HCT116 (cell line): ENCODE measurements around the gene MMP24. TPM values are rescaled to one million over a fixed set of nuclear protein-coding genes. Genes with fewer than 3 reads are reported as not detected.
A peak's percentile ranks its signal among the peaks of the same experiment; 100 is the strongest.

Source experiments
- ATAC-seq: fragments of 200-7000 bp; cut with Tn5 transposase; 2 replicates; pipeline ENCODE4 v1.9.1; 2020; ENCODE audit warnings: mild to moderate bottlenecking, moderate library complexity
- BruUV-seq: library from RNA; stranded (reverse); fragments of 400-500 nt; replicated peaks from 2 replicates; lab custom pipeline; 2021; lab: Mats Ljungman, UMichigan
- CTCF ChIA-PET: fragments of 300-600 bp; sonication (Branson Sonifier 250); formaldehyde crosslinking; loops from one replicate; lab custom pipeline; 2021; ENCODE audit warnings: antibody characterized with exemption; lab: Charles Lee
- POLR2A ChIA-PET: fragments of 300-600, 350-600 bp; sonication (Branson Sonifier 250); formaldehyde crosslinking; loops from one replicate; lab custom pipeline; 2021; ENCODE audit warnings: antibody characterized with exemption; lab: Charles Lee
- RAD21 ChIA-PET, 2 experiments: fragments of 300-600 bp; sonication (Branson Sonifier 250); formaldehyde crosslinking; loops; one replicate each; lab custom pipeline; 2023; ENCODE audit warnings: low total read pairs in 2 of 2; ENCODE audit not compliant: uncharacterized antibody in 2 of 2, unreplicated experiment in 2 of 2, low non-redundant PET in 1 of 2; lab: Charles Lee
- DNase-seq: peaks from one replicate; pipeline ENCODE4 v3.0.0-alpha.2; 2010; ENCODE audit warnings: low read depth, low spot score
- H2AFZ ChIP-seq: fragments of 200-600 bp; shearing (Covaris generic), sonication (generic); 2 replicates; pipeline ENCODE4 v1.6.1; 2017; ENCODE audit warnings: low read depth, mixed run types, mixed read lengths, antibody characterized with exemption, low read length; ENCODE audit not compliant: poor library complexity, severe bottlenecking
- H3K27ac ChIP-seq: 2 replicates; pipeline ENCODE4 v1.5.1; 2012; ENCODE audit warnings: low read depth, low read length
- H3K27me3 ChIP-seq: fragments of 200-600 bp; sonication (generic); 2 replicates; pipeline ENCODE4 v1.6.1; 2016; ENCODE audit warnings: mixed run types, low read length, mixed read lengths; ENCODE audit not compliant: insufficient read depth
- H3K36me3 ChIP-seq, 2 experiments: fragments of 200-500 bp in 1 of 2; fragments of 200-600 bp in 1 of 2; sonication (Bioruptor generic) in 1 of 2; sonication (generic) in 1 of 2; 2 replicates each; pipeline versions ENCODE4 v1.5.1 to v1.6.1; 2014 to 2016; ENCODE audit warnings: low read length in 2 of 2, inconsistent platforms in 1 of 2, mixed read lengths in 1 of 2, mixed run types in 1 of 2; ENCODE audit not compliant: insufficient read depth in 2 of 2, control insufficient read depth in 1 of 2
- H3K4me1 ChIP-seq, 2 experiments: fragments of 200-600 bp in 1 of 2; sonication (generic) in 1 of 2; 2 replicates each; pipeline versions ENCODE4 v1.5.1 to v1.6.1; 2012 to 2017; ENCODE audit warnings: low read length in 2 of 2, inconsistent platforms in 1 of 2, mild to moderate bottlenecking in 1 of 2, mixed read lengths in 1 of 2, mixed run types in 1 of 2, moderate library complexity in 1 of 2; ENCODE audit not compliant: insufficient read depth in 2 of 2, control insufficient read depth in 1 of 2
- H3K4me2 ChIP-seq: fragments of 200-600 bp; sonication (generic); 2 replicates; pipeline ENCODE4 v1.6.1; 2017; ENCODE audit warnings: mixed run types, low read length, mixed read lengths
- H3K4me3 ChIP-seq, 2 experiments: fragments of 200-600 bp in 1 of 2; sonication (generic) in 1 of 2; replicated peaks in 1 of 2; 2 replicates each; pipeline ENCODE4 v1.5.1; 2011 to 2016; ENCODE audit warnings: low read length in 2 of 2, control low read depth in 1 of 2, low read depth in 1 of 2, mild to moderate bottlenecking in 1 of 2, mixed read lengths in 1 of 2, mixed run types in 1 of 2
- H3K79me2 ChIP-seq: fragments of 200-600 bp; sonication (generic); 2 replicates; pipeline ENCODE4 v1.6.1; 2017; ENCODE audit warnings: mild to moderate bottlenecking, mixed run types, low read length, moderate library complexity, mixed read lengths; ENCODE audit not compliant: insufficient read depth
- H3K9ac ChIP-seq: fragments of 200-600 bp; sonication (generic); 2 replicates; pipeline ENCODE4 v1.6.1; 2016; ENCODE audit warnings: low read length, mixed read lengths
- H3K9me2 ChIP-seq: fragments of 200-600 bp; sonication (generic), shearing (Covaris generic); 2 replicates; pipeline ENCODE4 v1.6.1; 2017; ENCODE audit warnings: mixed run types, mild to moderate bottlenecking, moderate library complexity; ENCODE audit not compliant: insufficient read depth
- H3K9me3 ChIP-seq, 2 experiments: fragments of 200-500 bp in 1 of 2; fragments of 200-600 bp in 1 of 2; sonication (Bioruptor generic) in 1 of 2; sonication (generic) in 1 of 2; 2 replicates each; pipeline ENCODE4 v1.6.1; 2014 to 2017; ENCODE audit warnings: low read length in 2 of 2, mixed read lengths in 2 of 2, inconsistent platforms in 1 of 2, low read depth in 1 of 2, mild to moderate bottlenecking in 1 of 2, mixed run types in 1 of 2, moderate library complexity in 1 of 2; ENCODE audit not compliant: control insufficient read depth in 1 of 2, insufficient read depth in 1 of 2
- H4K20me1 ChIP-seq: fragments of 200-600 bp; sonication (generic), shearing (Covaris generic); 2 replicates; pipeline ENCODE4 v1.6.1; 2017; ENCODE audit warnings: mixed run types, mild to moderate bottlenecking, moderate library complexity; ENCODE audit not compliant: insufficient read depth
- CBX3 ChIP-seq: IDR thresholded peaks from 2 replicates; pipeline ENCODE4 v1.6.1; 2012; ENCODE audit warnings: low read depth
- CEBPB ChIP-seq: IDR thresholded peaks from 2 replicates; pipeline ENCODE4 v1.6.1; 2012; ENCODE audit warnings: low read depth
- EGR1 ChIP-seq: IDR thresholded peaks from 2 replicates; pipeline ENCODE4 v1.6.1; 2012; ENCODE audit warnings: low read depth
- ELF1 ChIP-seq: IDR thresholded peaks from 2 replicates; pipeline ENCODE4 v1.6.1; 2012; ENCODE audit warnings: low read depth, borderline replicate concordance
- EZH2 ChIP-seq: fragments of 200-600 bp; sonication (generic); IDR thresholded peaks from 2 replicates; pipeline ENCODE4 v1.6.1; 2017; ENCODE audit warnings: antibody characterized with exemption, mixed run types
- EZH2phosphoT487 ChIP-seq: fragments of 200-600 bp; IDR thresholded peaks from 2 replicates; pipeline ENCODE4 v1.6.1; 2018; ENCODE audit warnings: antibody characterized with exemption, borderline replicate concordance
- FOSL1 ChIP-seq: IDR thresholded peaks from 2 replicates; pipeline ENCODE4 v1.6.1; 2012; ENCODE audit warnings: low read depth
- JUND ChIP-seq: IDR thresholded peaks from 2 replicates; pipeline ENCODE4 v1.6.1; 2012
- MAX ChIP-seq: IDR thresholded peaks from 2 replicates; pipeline ENCODE4 v1.6.1; 2012
- POLR2A ChIP-seq: IDR thresholded peaks from 2 replicates; pipeline ENCODE4 v1.7.0; 2011; ENCODE audit warnings: borderline replicate concordance; ENCODE audit not compliant: insufficient read depth, insufficient read length; ENCODE audit errors: extremely low read depth
- POLR2AphosphoS5 ChIP-seq: IDR thresholded peaks from 2 replicates; pipeline ENCODE4 v1.6.1; 2011; ENCODE audit warnings: mild to moderate bottlenecking, low read depth, low read length, moderate library complexity
- SIN3A ChIP-seq: IDR thresholded peaks from 2 replicates; pipeline ENCODE4 v1.6.1; 2012; ENCODE audit warnings: low read depth
- SP1 ChIP-seq: IDR thresholded peaks from 2 replicates; pipeline ENCODE4 v1.6.1; 2012; ENCODE audit warnings: low read depth
- SRF ChIP-seq: IDR thresholded peaks from 2 replicates; pipeline ENCODE4 v1.6.1; 2012; ENCODE audit warnings: low read depth
- TCF7L2 ChIP-seq: IDR thresholded peaks from 2 replicates; pipeline ENCODE4 v1.7.0; 2011; ENCODE audit warnings: borderline replicate concordance, inconsistent platforms; ENCODE audit not compliant: insufficient read depth, insufficient read length; ENCODE audit errors: extremely low read depth
- YY1 ChIP-seq: IDR thresholded peaks from 2 replicates; pipeline ENCODE4 v1.6.1; 2011; ENCODE audit warnings: low read length, low read depth, moderate library complexity, mild to moderate bottlenecking; ENCODE audit not compliant: insufficient replicate concordance; ENCODE audit errors: extremely low read depth
- ZBTB33 ChIP-seq: IDR thresholded peaks from 2 replicates; pipeline ENCODE4 v1.6.1; 2011; ENCODE audit warnings: mild to moderate bottlenecking, low read length, moderate library complexity; ENCODE audit not compliant: insufficient replicate concordance; ENCODE audit errors: extremely low read depth
- ZFX ChIP-seq: fragments of 450-650 bp; IDR thresholded peaks from 2 replicates; pipeline ENCODE4 v1.6.1; 2017
- ZNF274 ChIP-seq: fragments of 200-500 bp; sonication (Bioruptor generic); IDR thresholded peaks from 2 replicates; pipeline ENCODE4 v1.6.1; 2014; ENCODE audit warnings: mild to moderate bottlenecking, low read depth, low read length, inconsistent platforms
- intact Hi-C: fragments of 100-400 bp; cut with micrococcal nuclease; formaldehyde crosslinking; loops from 2 replicates; pipeline ENCODE4 v1.10.0; 2022
- total RNA-seq: library from RNA; stranded (reverse); gene quantifications from one replicate; pipeline ENCODE4 v1.2.1, GENCODE V29; 2021; ENCODE audit not compliant: unreplicated experiment
- TF ChIP-seq, protein P1 (sequence below): IDR thresholded peaks from 2 replicates; pipeline ENCODE4 v1.6.1; 2012; ENCODE audit warnings: low read depth

Gene MMP24
- total RNA-seq, 1 experiment from 2014 or later: not detected

DNA sequence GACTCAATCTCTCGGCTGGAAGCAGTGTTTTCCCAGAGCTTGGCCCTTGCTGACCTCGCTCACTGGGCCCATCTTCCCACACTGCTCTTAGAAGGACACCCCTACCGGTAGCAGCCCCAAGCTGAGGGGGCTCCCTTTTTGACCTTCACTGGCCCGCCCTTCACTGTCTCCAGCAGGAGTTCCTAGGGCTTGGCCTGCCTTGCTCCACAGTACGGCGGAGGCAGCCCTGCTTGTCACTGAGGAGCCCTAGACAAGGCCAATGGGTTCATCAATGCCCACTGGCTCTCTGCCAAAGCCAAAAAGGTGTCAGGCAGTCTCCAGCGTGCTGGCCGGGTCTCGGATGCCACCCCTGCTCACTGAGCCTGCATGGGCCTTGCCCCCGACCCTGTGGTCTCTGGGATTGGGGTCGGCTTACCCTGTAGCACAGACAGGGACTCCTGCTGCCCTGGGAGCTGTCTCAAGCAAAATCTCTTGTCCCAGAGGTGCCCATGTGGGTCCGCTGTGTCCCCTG is 49.3 kb downstream of the MMP24 start:
- Histone ChIP-seq H3K4me1 (peaks cover 7 to 24% of the 10 kb centered on the region in 2 experiments; a peak in 3 of 4 replicates), H3K79me2 (peaks cover 37% of the 10 kb centered on the region), H2AFZ (no peak overlapping the region), H4K20me1 (no peaks in the 10 kb centered on the region), H3K9ac (no peak overlapping the region), H3K9me3 (no peaks in the 10 kb centered on the region), H3K4me3 (no peak overlapping the region), H3K27me3 (no peaks in the 10 kb centered on the region), H3K36me3 (peaks cover 16 to 35% of the 10 kb centered on the region in 2 experiments), H3K27ac (peak overlapping the region; percentile 11; the same call in 1 of the 2 replicates), H3K4me2 (no peak overlapping the region), H3K9me2 (no peaks in the 10 kb centered on the region)
- intact Hi-C loops: no loop called here
- no peak for TF ChIP-seq ZNF274
- TF ChIP-seq, protein P1, sequence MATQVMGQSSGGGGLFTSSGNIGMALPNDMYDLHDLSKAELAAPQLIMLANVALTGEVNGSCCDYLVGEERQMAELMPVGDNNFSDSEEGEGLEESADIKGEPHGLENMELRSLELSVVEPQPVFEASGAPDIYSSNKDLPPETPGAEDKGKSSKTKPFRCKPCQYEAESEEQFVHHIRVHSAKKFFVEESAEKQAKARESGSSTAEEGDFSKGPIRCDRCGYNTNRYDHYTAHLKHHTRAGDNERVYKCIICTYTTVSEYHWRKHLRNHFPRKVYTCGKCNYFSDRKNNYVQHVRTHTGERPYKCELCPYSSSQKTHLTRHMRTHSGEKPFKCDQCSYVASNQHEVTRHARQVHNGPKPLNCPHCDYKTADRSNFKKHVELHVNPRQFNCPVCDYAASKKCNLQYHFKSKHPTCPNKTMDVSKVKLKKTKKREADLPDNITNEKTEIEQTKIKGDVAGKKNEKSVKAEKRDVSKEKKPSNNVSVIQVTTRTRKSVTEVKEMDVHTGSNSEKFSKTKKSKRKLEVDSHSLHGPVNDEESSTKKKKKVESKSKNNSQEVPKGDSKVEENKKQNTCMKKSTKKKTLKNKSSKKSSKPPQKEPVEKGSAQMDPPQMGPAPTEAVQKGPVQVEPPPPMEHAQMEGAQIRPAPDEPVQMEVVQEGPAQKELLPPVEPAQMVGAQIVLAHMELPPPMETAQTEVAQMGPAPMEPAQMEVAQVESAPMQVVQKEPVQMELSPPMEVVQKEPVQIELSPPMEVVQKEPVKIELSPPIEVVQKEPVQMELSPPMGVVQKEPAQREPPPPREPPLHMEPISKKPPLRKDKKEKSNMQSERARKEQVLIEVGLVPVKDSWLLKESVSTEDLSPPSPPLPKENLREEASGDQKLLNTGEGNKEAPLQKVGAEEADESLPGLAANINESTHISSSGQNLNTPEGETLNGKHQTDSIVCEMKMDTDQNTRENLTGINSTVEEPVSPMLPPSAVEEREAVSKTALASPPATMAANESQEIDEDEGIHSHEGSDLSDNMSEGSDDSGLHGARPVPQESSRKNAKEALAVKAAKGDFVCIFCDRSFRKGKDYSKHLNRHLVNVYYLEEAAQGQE: no peak
- TF ChIP-seq EZH2: no peak
- TF ChIP-seq EZH2phosphoT487: no peak
- no peak for TF ChIP-seq SIN3A
- TF ChIP-seq CEBPB: no peak
- no peak for TF ChIP-seq SP1
- TF ChIP-seq POLR2A: no peak
- no peak for TF ChIP-seq CBX3
- TF ChIP-seq SRF: no peak
- no peak for TF ChIP-seq YY1
- no peak for TF ChIP-seq FOSL1
- no peak for TF ChIP-seq EGR1
- TF ChIP-seq ZBTB33: no peak
- TF ChIP-seq ELF1: no peak
- no peak for TF ChIP-seq MAX
- no peak; the same call in 1 of the 2 replicates for TF ChIP-seq POLR2AphosphoS5
- no peak for TF ChIP-seq JUND
- TF ChIP-seq ZFX: no peak
- TF ChIP-seq TCF7L2: no peak
- no peak for DNase-seq
- BruUV-seq: no TSS peak
- RAD21 ChIA-PET: no interaction called here
- CTCF ChIA-PET: no interaction called here
- ATAC-seq: no peak
- POLR2A ChIA-PET: no interaction called here
